Measurements from ENCODE around the gene RNASE4.
"Not testable (repeated sequence)": the region's sequence is repeated elsewhere in the genome, so short reads cannot be mapped to it uniquely, and the experiment has no call there.

Gene RNASE4

DNA sequence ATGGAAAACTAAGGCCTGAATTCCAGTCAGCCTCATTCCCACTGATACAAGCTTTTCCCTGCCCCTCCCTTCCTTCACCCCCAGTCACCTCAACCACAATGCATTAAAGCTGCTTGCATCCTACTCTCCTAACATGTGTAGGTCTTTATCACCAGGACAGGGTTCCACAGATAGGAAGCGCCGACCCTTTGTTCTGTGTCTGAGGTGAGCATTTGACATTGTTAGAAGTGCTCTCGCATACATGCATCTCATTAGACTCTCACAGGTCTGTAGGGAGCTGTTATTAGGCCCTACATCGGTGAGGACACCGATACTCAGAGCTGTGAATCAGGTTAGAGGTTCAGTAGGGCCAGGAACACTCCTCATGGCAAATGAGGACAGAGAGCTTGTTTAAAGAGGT is 48.1 kb downstream of the RNASE4 start:
- no peak for DNase-seq (ENCODE audit: extremely low spot score)
- ChIA-PET CTCF (interaction anchor here (0.9 to 1.6 kb wide), 4 partner anchors 13 to 238 kb away, joined by 3 to 8 read pairs (median 4); no protein-coding TSS in a partner anchor), POLR2A (no interaction called here)
- TF ChIP-seq, protein P1, sequence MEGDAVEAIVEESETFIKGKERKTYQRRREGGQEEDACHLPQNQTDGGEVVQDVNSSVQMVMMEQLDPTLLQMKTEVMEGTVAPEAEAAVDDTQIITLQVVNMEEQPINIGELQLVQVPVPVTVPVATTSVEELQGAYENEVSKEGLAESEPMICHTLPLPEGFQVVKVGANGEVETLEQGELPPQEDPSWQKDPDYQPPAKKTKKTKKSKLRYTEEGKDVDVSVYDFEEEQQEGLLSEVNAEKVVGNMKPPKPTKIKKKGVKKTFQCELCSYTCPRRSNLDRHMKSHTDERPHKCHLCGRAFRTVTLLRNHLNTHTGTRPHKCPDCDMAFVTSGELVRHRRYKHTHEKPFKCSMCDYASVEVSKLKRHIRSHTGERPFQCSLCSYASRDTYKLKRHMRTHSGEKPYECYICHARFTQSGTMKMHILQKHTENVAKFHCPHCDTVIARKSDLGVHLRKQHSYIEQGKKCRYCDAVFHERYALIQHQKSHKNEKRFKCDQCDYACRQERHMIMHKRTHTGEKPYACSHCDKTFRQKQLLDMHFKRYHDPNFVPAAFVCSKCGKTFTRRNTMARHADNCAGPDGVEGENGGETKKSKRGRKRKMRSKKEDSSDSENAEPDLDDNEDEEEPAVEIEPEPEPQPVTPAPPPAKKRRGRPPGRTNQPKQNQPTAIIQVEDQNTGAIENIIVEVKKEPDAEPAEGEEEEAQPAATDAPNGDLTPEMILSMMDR (IDR thresholded peaks at IDR 0.05; ENCODE audit: control extremely low read depth, extremely low read depth, low read depth, missing control alignments): no peak

DNA sequence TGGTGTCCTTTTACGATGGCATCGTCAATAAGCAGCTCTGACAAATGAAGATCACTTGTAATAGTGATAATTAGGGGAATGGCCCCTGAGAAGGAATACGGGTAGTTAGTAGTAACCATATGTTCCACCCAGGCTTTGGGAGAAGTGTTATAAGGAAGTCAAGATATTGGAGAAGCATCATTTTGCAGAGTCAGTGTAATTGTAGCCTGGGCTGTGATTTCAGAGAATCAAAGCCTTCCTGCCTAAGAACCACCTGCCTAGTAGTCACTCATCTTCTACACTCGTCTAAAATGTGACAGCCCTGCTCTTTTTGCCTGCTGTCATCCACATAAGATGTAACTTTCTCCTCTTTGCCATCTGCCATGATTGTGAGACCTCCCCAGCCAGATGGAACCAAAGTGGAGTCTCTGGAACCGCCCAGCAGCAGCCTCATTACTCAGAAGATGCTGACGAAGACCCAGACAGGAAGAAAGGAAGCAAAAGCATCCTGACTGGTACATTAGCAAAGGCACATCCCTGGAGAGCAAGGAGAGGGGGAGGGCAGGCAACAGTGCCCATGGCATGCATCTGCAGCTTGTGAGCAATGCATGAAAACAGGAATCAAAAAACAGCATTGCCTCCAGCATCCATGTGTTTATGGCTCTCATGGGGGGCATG is 48.7 kb downstream of the RNASE4 start:
- ChIA-PET CTCF (interaction anchor here (0.9 to 1.8 kb wide), 6 partner anchors 11 to 238 kb away, joined by 3 to 8 read pairs (median 4); no protein-coding TSS in a partner anchor), POLR2A (no interaction called here)
- TF ChIP-seq, protein P1 (IDR thresholded peaks at IDR 0.05; ENCODE audit: control extremely low read depth, extremely low read depth, low read depth, missing control alignments): no peak
- no peak for DNase-seq (ENCODE audit: extremely low spot score)

DNA sequence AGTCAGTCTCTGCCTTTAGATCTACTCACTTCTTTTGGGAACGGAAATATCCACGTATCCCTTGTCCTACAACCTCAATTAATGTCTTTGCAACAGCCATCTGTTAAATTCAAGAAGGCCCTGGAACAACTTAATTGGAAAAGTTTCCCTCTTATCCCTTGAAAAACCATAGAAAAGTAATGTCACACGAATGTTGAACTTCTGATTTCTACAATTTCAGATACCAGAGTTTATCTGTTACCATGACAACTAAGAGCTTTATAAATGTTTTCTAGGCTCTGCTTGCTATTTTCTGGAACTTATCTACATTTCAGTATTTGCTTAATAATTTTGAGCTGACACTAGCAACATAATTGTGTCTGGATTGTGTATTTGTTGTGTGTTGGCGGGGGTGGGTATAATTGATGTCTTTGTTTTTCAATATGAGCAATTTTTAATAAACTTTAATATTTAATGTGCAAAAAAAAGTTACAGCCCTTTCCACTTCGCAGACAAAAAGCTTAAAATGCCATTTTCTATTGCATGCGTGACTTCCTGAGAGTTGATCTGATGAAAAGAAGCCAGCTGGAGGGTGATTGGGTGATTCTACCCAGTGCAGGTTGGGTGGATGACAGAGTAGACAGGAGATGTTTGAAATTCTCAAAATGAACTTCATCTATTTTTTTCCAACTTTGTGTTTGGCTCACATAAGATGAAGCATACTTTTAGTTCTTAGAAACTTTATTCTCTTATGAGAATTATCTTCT is 49.5 kb downstream of the RNASE4 start:
- POLR2A ChIA-PET: no interaction called here
- CTCF ChIA-PET: interaction anchor here (1.1 to 2.6 kb wide), 3 partner anchors 10 to 13 kb away, joined by 3 to 6 read pairs (median 6); no protein-coding TSS in a partner anchor
- DNase-seq (ENCODE audit: extremely low spot score): no peak
- TF ChIP-seq, protein P1 (IDR thresholded peaks at IDR 0.05; ENCODE audit: control extremely low read depth, extremely low read depth, low read depth, missing control alignments): no peak

DNA sequence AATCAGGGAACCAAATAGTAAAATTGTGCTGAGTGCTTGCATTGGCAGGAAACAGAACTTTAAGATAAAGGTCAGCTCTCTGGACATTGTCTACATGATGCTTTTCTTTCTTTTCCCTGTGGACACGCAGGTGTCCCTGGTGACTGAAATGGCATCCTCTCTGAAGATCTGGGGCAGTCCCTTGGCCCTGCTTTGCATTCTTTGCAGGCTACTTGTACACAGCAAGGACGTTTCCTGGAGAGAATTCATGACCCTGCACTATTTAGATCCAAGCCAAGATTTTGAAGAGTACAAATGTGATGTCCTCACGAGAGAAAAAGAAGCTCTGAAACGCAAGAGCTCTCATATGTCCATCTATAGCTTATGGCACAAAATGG is 50.1 kb downstream of the RNASE4 start:
- TF ChIP-seq, protein P1 (IDR thresholded peaks at IDR 0.05; ENCODE audit: control extremely low read depth, extremely low read depth, low read depth, missing control alignments): no peak
- DNase-seq (ENCODE audit: extremely low spot score): no peak
- CTCF ChIA-PET: interaction anchor here (1.1 to 2.6 kb wide), 3 partner anchors 10 to 13 kb away, joined by 3 to 6 read pairs (median 6); no protein-coding TSS in a partner anchor
- POLR2A ChIA-PET: no interaction called here

DNA sequence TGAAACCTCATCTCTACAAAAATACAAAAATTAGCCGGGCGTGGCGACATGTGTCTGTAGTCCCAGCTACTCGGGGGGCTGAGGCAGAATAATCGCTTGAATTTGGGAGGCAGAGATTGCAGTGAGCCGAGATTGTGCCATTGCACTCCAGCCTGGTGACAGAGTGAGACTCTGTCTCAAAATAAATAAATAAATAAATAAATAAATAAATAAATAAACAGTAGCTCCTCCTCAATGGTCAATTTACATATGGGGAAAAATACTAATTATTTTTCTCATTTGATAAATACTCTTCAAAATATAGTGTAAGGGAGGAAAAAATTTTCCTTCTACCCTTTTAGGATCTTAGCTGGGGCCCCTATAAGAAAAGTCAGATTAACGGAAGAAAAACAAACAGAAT is 53.9 kb downstream of the RNASE4 start:
- DNase-seq (ENCODE audit: extremely low spot score); POLR2A ChIA-PET: not testable (repeated sequence)
- CTCF ChIA-PET: interaction anchor here (1.1 to 1.3 kb wide), 4 partner anchors 17 to 26 kb away, joined by 3 to 4 read pairs (median 3); no protein-coding TSS in a partner anchor

DNA sequence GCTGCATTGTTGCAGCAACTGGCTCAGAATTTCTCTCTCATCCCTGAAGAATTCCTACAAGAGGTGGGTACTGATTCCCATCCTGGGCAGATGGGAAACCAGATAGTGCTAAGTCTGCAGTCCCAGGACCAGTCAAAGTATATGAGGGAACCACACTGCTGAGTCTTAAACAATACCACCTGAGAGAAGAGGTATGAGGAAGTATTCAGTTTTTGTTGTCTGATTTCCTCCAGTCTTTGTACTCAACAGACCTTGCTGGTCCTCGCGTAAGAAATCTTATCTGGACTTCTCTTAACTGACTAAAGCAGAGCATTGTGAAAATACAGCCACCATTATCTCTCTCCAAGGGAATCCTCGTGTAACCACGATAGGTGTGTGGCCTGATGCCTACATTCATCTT is 57.8 kb downstream of the RNASE4 start:
- DNase-seq (ENCODE audit: extremely low spot score): no peak
- ChIA-PET POLR2A (no interaction called here), CTCF (interaction anchor here (2.2 kb wide), 1 partner anchor 116 kb away, joined by 5 read pairs; no protein-coding TSS in a partner anchor)
- TF ChIP-seq, protein P1 (IDR thresholded peaks at IDR 0.05; ENCODE audit: control extremely low read depth, extremely low read depth, low read depth, missing control alignments): no peak

DNA sequence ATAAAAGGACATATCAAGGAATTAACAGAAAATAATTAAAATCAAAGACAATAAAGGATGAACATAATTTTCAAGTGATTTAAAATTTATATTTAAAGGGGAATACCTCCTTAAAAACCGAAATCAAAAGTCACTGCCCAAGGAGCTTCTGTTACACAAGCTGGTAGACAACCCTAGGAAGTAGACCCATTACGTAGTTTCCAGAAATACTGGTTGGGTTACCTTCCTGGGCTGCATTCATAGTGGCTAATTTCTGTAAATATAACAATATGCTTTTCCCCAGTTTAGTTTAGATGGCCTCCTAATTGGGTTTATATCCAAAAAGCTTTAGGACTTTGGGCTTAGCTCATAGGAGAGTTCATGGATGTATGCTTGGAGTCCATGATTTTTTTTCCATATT is 59.2 kb downstream of the RNASE4 start:
- POLR2A ChIA-PET: no interaction called here
- CTCF ChIA-PET: interaction anchor here (1.2 to 2.2 kb wide), 3 partner anchors 9 to 227 kb away, joined by 3 to 6 read pairs (median 5); no protein-coding TSS in a partner anchor
- TF ChIP-seq, protein P1 (IDR thresholded peaks at IDR 0.05; ENCODE audit: control extremely low read depth, extremely low read depth, low read depth, missing control alignments): no peak
- no peak for DNase-seq (ENCODE audit: extremely low spot score)
